Mesenteric fat pad (tissue), 1 donor: ENCODE results near the gene LDLRAD4. TPM values are rescaled to one million over a fixed set of nuclear protein-coding genes. Genes with fewer than 3 reads are reported as not detected.
"Not testable (repeated sequence)": the region's sequence is repeated elsewhere in the genome, so short reads cannot be mapped to it uniquely, and the experiment has no call there.

Experiments
- DNase-seq: peaks from one replicate; pipeline ENCODE4 v3.0.0-alpha.2; 2020; ENCODE audit warnings: low spot score
- total RNA-seq: library from RNA; stranded (reverse); fragmentation: NEBNext Ultra II Directional; extraction: Animal tissue kit (Norgen Biotek cat#: 25700); gene quantifications from one replicate; pipeline ENCODE4 v1.2.1, GENCODE V29; 2021
- donor health status: DM: yes; HTN: yes; CAD: no.

LDLRAD4 gene
- total RNA-seq, 1 donor from 2014 or later = 39.6 TPM

DNA sequence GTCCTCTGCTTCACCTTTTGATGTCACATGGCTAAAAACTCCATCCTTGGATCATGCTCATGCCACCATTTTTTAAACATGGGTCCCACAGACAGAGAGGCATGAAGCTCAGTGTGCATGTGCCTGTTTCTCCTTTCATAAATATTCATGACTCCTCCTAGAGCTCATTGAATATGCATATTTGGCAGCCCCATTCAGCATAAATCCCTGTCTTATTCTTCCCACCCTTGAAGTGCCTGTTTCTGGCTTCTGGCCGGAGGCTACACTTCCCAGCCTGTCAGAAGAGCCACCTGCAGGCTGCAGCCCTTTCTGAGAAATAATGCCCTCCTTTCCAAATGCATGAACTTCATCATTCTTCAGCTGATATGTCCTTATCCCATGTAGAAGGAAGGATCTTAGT, 109.7 kb downstream of the LDLRAD4 start:
- DNase-seq = no peak

- no peak for DNase-seq
Measured at GRCh38 chr18:13330996-13331395, 112.4 kb downstream of the LDLRAD4 start.

- no peak for DNase-seq
Measured at GRCh38 chr18:13331846-13332245, 113.3 kb downstream of the LDLRAD4 start.

GRCh38 chr18:13332874-13333273, 114.3 kb downstream of the LDLRAD4 start:
- no peak for DNase-seq

DNA sequence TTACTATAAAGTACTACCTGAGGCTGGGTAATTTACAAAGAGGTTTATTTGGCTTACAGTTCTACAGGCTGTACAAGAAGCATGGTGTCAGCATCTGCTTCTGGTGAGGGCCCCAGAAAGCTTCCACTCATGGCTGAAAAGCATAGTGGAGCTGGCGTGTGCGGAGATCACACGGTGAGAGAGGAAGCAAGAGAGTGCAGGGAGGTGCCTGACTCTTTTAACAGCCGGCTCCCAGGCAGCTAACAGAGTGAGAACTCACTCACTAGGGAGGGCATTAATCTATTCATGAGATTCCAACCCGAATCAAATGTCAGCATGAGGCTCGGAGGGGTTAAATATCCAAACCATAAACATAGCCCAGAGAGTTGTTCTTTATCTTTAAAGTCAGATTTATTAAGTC, 117.3 kb downstream of the LDLRAD4 start:
- no peak for DNase-seq

DNA sequence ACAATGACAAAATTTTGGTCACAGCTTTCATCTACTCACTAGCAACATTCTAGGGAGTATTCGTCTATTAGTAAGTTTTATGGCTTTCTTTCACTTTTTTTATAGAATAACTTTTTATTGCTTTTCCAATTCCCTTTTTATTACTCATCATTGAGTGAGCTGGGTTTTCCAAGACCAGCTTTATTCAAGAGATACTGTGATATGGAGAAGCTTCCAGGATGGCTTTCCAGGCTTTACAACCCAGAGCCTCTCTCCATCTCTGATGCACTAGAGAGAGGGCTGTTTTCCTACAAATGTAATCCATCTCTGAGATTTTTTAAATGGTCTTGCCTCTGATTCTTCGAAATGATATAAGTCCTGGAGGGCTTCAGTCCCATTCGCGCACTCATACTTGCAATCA, 118.3 kb downstream of the LDLRAD4 start:
- no peak for DNase-seq

GRCh38 chr18:13337369-13337768, 118.8 kb downstream of the LDLRAD4 start:
- DNase-seq = no peak

- DNase-seq = no peak
Measured at GRCh38 chr18:13338318-13338717, 119.8 kb downstream of the LDLRAD4 start.

DNA sequence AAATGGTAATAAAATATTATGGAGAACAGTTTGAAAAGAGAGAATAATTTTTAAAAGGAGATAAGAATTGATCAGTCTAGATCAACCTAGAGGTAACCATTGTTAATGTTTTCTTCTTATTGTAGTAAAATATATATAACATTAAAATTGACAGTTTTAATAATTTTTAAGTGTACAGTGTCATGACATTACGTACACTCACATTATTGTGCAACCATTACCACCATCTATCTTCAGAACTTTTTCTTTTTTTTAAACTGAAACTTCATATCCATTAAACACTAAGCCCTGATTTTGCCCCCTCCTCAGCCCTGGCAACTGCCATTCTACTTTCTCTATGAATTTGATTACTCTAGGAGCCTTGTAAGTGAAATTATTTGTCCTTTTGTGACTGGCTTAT, 121.1 kb downstream of the LDLRAD4 start:
- no peak for DNase-seq

DNA sequence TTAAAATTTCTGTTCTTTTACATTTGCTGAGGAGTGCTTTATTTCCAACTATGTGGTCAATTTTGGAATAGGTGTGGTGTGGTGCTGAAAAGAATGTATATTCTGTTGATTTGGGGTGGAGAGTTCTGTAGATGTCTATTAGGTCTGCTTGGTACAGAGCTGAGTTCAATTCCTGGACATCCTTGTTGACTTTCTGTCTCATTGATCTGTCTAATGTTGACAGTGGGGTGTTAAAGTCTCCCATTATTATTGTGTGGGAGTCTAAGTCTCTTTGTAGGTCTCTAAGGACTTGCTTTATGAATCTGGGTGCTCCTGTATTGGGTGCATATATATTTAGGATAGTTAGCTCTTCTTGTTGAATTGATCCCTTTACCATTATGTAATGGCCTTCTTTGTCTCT, 127.9 kb downstream of the LDLRAD4 start:
- not testable (repeated sequence) for DNase-seq

- DNase-seq = no peak
Measured at GRCh38 chr18:13353084-13353823, 134.7 kb downstream of the LDLRAD4 start.

DNA sequence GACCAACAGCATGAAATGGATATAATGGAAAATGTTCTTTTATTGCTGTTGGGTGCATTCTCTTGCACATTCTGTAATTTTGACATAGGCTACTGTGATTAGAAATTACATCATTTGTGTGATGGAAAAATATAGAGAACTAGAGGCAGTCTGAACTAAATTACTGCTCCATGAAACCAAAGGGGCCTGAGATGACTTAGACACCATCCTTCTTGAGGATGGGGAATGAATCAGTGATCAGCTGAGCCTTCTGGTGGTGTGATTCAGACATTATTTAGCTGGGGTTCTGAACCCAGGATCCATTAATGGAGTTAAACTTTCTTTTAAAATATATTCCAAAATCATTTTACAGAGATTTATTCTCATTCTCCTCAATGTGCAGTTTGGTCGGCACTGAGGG, 135.8 kb downstream of the LDLRAD4 start:
- no peak for DNase-seq

DNA sequence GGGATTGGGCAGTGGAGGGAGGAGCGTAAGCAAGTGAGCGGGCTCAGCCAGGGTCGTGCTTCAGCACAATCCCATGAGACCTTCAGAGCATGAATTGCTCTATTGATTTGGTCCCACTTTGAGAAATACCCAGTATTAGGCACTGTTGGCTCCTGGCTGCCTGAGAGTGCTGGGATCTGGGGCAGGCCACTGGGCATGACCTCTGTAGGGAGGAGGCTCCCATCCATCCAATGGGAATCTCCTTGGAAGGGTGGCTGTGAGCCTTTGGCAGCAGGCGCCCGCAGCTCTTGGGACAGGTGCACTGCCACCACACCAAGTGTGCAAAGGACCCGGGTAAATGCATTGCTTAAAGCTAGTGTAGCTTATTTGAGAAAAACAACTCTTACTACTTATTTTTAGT, 137.5 kb downstream of the LDLRAD4 start:
- no peak for DNase-seq

DNA sequence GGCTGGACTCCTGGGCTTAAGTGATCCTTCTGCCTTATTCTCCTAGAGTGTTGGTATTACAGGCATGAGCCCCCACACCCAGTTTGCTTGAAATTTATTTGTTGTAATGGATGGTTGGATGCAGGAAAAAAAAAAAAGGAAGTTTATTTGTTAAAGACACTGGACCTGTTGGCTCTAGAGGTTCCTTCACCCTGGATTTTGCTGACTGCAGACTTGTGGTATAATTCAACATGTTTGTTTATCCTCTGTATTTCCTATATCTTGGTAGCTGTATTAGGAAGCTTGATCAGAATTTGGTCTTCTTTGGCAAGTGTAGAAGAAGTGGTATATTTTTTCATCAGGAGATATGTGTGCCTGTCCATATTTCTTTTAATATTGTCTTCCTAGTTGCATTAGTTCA, 138.7 kb downstream of the LDLRAD4 start:
- no peak for DNase-seq

DNA sequence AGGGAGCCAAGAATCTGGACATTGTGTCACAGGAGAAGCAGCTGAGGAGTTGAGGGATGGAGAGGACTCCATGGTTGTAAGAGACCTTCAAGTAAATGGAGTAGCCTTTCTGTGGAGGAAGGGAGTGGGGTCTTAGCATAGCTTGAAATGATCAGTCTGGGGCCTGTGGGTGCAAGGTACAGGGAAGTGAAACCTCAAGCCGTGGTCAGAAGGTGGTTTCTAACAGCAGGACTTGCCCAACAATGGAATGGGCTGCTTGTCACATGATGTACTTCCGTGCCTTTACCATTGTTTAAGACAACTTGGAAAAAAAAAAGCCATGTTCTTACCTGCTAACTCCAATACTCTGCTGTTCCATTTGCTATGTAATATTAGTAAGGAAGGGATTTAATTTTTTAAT, 140.7 kb downstream of the LDLRAD4 start:
- DNase-seq = no peak

DNA sequence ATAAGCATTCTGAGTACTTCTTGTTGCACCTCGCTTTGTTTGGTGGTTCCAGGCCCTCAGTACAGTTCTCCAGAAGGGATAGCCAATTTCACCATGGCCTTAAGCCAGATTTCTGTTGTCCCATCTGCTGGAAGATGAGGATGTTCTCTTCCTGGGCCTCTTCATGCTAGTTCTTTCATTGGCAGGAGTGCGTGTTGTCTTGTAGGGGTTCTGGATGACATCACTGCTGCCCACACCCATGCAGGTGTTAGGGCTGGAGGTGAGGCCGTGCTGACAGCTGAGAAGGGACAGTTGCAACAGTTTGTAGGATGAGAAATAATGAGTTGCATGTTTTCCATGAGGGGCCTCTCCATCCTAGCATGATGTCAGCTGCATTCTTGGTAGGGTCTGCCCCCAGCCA, 142.9 kb downstream of the LDLRAD4 start:
- no peak for DNase-seq

DNA sequence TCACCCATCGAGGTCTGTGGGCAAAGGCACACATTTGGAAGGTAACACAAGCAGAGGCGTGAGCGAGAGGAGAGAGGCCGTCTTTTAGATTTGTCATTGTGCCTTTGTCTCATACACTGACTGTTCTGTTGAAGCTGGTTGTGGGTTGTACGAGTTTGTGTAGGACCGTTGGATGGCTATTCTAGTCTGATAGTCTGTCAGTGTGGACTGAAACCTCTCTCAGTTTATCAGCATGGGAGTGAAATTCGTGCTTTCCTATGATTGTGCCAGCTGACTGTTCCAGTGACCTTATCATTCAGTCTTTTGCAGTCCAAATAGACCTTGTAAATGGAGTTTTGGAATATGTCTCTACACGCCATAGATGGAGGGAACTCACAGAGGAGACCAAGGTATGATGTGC, 143.5 kb downstream of the LDLRAD4 start:
- no peak for DNase-seq

DNA sequence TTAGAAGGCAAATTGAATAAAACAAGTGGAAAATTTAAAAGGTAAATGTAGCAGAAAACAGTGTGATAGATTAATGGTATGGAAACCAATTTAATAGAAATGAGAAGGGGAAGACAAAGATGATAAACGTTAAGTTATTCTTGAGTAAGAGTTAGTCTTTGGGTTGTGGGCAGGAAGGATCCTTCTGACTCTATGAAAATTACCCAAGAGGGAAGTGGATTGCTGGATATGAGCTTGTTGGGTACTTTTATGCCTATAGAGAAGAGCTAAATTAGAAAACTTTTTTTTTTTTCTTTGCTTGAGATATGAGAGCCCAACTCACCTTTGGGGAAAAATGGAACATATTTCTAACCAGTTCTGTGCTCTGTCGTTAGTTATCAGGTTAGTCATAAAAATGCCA, 144.0 kb downstream of the LDLRAD4 start:
- DNase-seq = no peak

- no peak for DNase-seq
Measured at GRCh38 chr18:13363359-13363758, 144.8 kb downstream of the LDLRAD4 start.

- DNase-seq = no peak
Measured at GRCh38 chr18:13364721-13365205, 146.2 kb downstream of the LDLRAD4 start.

GRCh38 chr18:13366131-13366530, 147.6 kb downstream of the LDLRAD4 start:
- no peak for DNase-seq

DNA sequence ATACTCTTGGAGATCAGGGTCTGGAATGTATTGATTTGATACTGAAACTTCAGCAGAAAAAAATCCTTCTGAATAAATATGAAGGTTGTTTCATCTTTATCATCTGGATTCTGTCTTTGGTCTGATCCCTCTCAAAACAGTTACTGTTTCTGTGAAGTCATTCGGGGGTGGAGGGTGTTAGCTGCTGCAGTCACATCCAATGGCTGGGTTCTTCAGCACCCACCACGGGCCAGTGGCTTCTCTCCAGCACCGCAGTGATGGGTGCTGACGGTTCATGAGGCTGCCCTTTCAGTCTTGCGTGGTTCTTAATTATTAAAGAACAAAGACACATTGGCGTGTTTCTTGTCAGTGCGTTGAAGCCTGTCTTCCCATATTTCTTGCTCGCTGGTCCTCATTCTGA, 148.0 kb downstream of the LDLRAD4 start:
- no peak for DNase-seq
